Measurements from ENCODE around the gene CADM1. TPM values are rescaled to one million over a fixed set of nuclear protein-coding genes. Genes with fewer than 3 reads are reported as not detected.

CADM1 gene
- total RNA-seq, 2 donors from 2014 or later = 49.6 to 137 TPM

DNA sequence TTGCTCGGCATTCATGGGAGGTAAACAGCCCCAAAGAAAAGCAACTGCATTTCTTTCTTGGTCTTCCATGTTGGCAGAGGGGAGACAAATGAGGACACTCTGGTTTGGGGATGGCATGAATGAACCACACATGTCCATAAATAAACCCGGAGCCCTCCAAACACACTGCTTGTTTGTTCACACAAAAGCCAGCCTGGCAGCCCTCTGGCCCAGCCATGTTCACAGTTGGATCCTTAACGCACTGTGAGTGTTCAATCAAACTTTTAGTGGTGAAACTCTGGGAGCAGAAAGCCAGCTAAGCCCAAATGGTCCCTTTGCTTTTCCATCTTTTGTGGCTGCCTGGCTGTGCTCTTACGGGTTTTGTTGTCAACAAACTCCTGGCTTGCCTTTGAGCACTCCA is 336.8 kb downstream of the CADM1 start:
- Histone ChIP-seq H3K27ac (no peak overlapping the region), H3K4me3 (no peak overlapping the region), H3K36me3 (no peaks in the 10 kb centered on the region), H3K27me3 (replicated peaks; ENCODE audit: insufficient read depth) (no peaks in the 10 kb centered on the region), H3K4me1 (replicated peaks) (no peaks in the 10 kb centered on the region), H3K9me3 (no peaks in the 10 kb centered on the region)
- intact Hi-C loops (cut with DNase I) = no loop called here
- WGBS = 73% methylated on average over 4 of the region's 4 CpGs
- TF ChIP-seq POLR2A (IDR thresholded peaks at IDR 0.05) = no peak
- TF ChIP-seq, protein P1, sequence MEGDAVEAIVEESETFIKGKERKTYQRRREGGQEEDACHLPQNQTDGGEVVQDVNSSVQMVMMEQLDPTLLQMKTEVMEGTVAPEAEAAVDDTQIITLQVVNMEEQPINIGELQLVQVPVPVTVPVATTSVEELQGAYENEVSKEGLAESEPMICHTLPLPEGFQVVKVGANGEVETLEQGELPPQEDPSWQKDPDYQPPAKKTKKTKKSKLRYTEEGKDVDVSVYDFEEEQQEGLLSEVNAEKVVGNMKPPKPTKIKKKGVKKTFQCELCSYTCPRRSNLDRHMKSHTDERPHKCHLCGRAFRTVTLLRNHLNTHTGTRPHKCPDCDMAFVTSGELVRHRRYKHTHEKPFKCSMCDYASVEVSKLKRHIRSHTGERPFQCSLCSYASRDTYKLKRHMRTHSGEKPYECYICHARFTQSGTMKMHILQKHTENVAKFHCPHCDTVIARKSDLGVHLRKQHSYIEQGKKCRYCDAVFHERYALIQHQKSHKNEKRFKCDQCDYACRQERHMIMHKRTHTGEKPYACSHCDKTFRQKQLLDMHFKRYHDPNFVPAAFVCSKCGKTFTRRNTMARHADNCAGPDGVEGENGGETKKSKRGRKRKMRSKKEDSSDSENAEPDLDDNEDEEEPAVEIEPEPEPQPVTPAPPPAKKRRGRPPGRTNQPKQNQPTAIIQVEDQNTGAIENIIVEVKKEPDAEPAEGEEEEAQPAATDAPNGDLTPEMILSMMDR (IDR thresholded peaks at IDR 0.05) = no peak
- no peak for TF ChIP-seq POLR2AphosphoS5 (IDR thresholded peaks at IDR 0.05)
- DNase-seq (ENCODE audit: low spot score) = no peak

DNA sequence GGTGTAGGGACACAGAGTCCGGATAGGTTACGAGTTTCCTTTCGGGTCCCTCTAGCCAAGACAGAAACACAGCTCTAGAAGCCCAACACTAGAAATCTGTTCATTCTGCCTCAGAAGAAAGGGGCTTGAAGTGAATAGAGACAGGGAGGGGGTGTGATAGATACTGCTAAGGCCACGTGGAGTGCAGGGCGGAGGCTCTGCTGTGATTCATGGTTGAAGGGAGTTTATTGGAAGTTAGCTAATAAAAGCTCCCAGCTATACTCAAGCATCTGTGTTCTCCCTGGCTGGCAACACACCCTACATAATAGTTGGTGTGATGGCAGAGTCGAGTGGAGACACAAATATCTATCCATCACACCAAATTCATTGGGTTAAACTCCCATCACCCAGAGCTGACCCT is 337.4 kb downstream of the CADM1 start:
- Histone ChIP-seq H3K4me3 (no peak overlapping the region), H3K9me3 (no peaks in the 10 kb centered on the region), H3K27ac (no peak overlapping the region), H3K36me3 (no peaks in the 10 kb centered on the region), H3K4me1 (replicated peaks) (no peaks in the 10 kb centered on the region), H3K27me3 (replicated peaks; ENCODE audit: insufficient read depth) (no peaks in the 10 kb centered on the region)
- DNase-seq (ENCODE audit: low spot score) = peak; percentile 25
- no peak for TF ChIP-seq POLR2A (IDR thresholded peaks at IDR 0.05)
- TF ChIP-seq, protein P1 (IDR thresholded peaks at IDR 0.05) = no peak
- TF ChIP-seq POLR2AphosphoS5 (IDR thresholded peaks at IDR 0.05) = no peak
- WGBS = 46% methylated on average over 6 of the region's 6 CpGs
- intact Hi-C loops (cut with DNase I) = no loop called here

DNA sequence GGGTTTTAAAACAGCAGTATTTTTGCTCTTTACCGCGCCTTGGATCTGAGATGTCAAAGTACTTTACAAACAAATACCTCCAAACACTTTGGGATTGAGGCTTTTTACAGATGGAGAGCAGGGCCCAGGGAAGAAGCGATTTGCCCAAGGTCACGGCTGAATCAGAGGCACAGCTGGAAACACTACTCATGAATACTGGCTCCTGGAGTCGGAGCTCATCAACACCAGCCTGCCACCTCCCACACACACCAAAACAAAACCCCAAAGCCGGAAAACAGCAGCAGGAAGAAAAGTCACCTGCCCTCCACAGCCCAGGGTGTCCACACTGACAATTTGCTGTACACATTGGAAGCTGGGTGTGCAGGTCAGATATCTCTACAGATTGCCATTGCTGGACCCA is 339.4 kb downstream of the CADM1 start:
- no peaks in the 10 kb centered on the region for H3K27me3 ChIP-seq (replicated peaks; ENCODE audit: insufficient read depth)
- intact Hi-C loops (cut with DNase I) = no loop called here
- no peaks in the 10 kb centered on the region for H3K36me3 ChIP-seq
- no peaks in the 10 kb centered on the region for H3K9me3 ChIP-seq
- TF ChIP-seq POLR2AphosphoS5 (IDR thresholded peaks at IDR 0.05) = no peak
- TF ChIP-seq POLR2A (IDR thresholded peaks at IDR 0.05) = no peak
- TF ChIP-seq, protein P1 (IDR thresholded peaks at IDR 0.05) = no peak
- H3K27ac ChIP-seq = no peak overlapping the region
- WGBS = 80% methylated on average over 6 of the region's 6 CpGs
- no peak overlapping the region for H3K4me3 ChIP-seq
- no peaks in the 10 kb centered on the region for H3K4me1 ChIP-seq (replicated peaks)
- no peak for DNase-seq (ENCODE audit: low spot score)

DNA sequence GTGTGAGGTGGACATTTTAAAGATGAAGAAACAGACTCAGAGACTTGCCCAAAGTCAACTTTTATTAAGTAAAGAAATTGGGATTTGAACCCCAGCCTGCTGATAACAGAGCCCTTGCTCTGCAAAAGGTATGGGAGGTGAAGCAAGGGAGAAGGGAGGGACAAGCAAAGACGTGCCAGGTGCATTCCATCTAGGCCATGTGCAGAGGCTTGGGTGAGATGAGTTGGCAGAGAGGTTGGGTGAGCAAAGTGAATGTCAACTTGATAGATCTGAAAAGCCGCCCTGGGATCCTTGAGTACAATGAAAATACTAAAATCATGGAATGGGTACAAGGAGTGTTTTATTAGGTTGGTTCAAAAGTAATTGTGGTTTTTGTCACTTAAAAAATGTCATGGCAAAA is 341.3 kb downstream of the CADM1 start:
- H3K9me3 ChIP-seq = no peaks in the 10 kb centered on the region
- intact Hi-C loops (cut with DNase I) = no loop called here
- no peak overlapping the region for H3K27ac ChIP-seq
- DNase-seq (ENCODE audit: low spot score) = no peak
- no peaks in the 10 kb centered on the region for H3K36me3 ChIP-seq
- no peaks in the 10 kb centered on the region for H3K27me3 ChIP-seq (replicated peaks; ENCODE audit: insufficient read depth)
- TF ChIP-seq, protein P1 (IDR thresholded peaks at IDR 0.05) = no peak
- TF ChIP-seq POLR2A (IDR thresholded peaks at IDR 0.05) = no peak
- WGBS = 41% methylated on average over 2 of the region's 2 CpGs
- H3K4me3 ChIP-seq = no peak overlapping the region
- H3K4me1 ChIP-seq (replicated peaks) = no peaks in the 10 kb centered on the region

DNA sequence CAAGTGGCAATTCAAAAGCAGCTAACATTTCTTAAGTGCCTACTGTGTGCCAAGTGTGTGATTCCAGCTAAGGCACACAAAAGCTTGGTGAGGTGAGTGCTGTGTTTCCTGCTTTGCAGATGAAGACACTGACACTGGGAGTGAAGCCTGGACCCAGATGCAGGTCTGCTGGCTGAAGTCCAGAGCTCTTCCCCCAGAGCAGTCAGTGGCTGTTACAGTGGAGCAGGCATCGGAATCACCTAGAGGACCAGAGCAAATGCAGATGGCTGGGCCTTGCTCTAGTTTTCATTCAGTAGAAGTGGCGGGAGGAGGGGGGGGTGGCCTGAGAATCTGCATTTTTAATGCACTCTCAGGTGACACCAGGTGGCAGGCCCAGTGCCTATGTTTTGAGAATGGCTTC is 342.3 kb downstream of the CADM1 start:
- no peak for TF ChIP-seq POLR2A (IDR thresholded peaks at IDR 0.05)
- no peak for TF ChIP-seq POLR2AphosphoS5 (IDR thresholded peaks at IDR 0.05)
- TF ChIP-seq, protein P1 (IDR thresholded peaks at IDR 0.05) = no peak
- Histone ChIP-seq H3K36me3 (no peaks in the 10 kb centered on the region), H3K4me1 (replicated peaks) (no peaks in the 10 kb centered on the region), H3K9me3 (no peaks in the 10 kb centered on the region), H3K27ac (no peak overlapping the region), H3K27me3 (replicated peaks; ENCODE audit: insufficient read depth) (no peaks in the 10 kb centered on the region), H3K4me3 (no peak overlapping the region)
- DNase-seq (ENCODE audit: low spot score) = no peak
- intact Hi-C loops (cut with DNase I) = no loop called here
- WGBS = 76% methylated on average over 2 of the region's 2 CpGs

Measured in prostate gland (tissue), 2 donors.